ENCODE results near the gene LDAF1. TPM values are rescaled to one million over a fixed set of nuclear protein-coding genes. Genes with fewer than 3 reads are reported as not detected.
"Not testable (repeated sequence)": the region's sequence is repeated elsewhere in the genome, so short reads cannot be mapped to it uniquely, and the experiment has no call there.

The LDAF1 gene
- total RNA-seq (112 and 123 TPM in 2 replicates), polyA plus RNA-seq (31.6 and 36.3 TPM in 2 replicates), polyA minus RNA-seq (ENCODE audit: low replicate concordance) (21.5 and 29.9 TPM in 2 replicates)
- 26.1 and 28.4 TPM in 2 replicates for polyA plus RNA-seq (2012)

- Histone ChIP-seq H3K4me3 (replicated peaks in 1 of 4; ENCODE audit: control extremely low read depth in 1 of 4, insufficient read depth in 1 of 4, low read depth in 3 of 4, low read length in 4 of 4) (peak within 1 kb of the TSS; percentile 61 to 82 (median 69)), H3K9ac (ENCODE audit: insufficient read depth, low read length) (peak within 1 kb of the TSS; percentile 52), H3K9me3 (ENCODE audit: control insufficient read depth, insufficient read depth, low read depth, low read length) (no peaks in the 10 kb centered on the region), H3K27ac (ENCODE audit: insufficient read depth, low read length) (peak within 1 kb of the TSS; percentile 71), H3K79me2 (ENCODE audit: control insufficient read depth, insufficient read depth, low read length) (no peaks in the 10 kb centered on the region), H3K27me3 (ENCODE audit: control insufficient read depth, insufficient read depth, low read length) (no peaks in the 10 kb centered on the region), H3K4me1 (ENCODE audit: control insufficient read depth, extremely low read depth, insufficient read depth, low read length) (peaks cover 17% of the 10 kb centered on the region), H3K4me2 (ENCODE audit: extremely low read depth, insufficient read depth, low read length) (peak within 1 kb of the TSS; percentile 93), H2AFZ (ENCODE audit: low read length) (peak within 1 kb of the TSS; percentile 97), H3K36me3 (ENCODE audit: control insufficient read depth, insufficient read depth, low read length) (no peaks in the 10 kb centered on the region), H4K20me1 (ENCODE audit: control insufficient read depth, extremely low read depth, insufficient read depth, low read length) (no peaks in the 10 kb centered on the region)
- TF ChIP-seq EZH2 (IDR thresholded peaks at IDR 0.05; ENCODE audit: low read length, missing control alignments): no peak
- DNase-seq (ENCODE audit: low read depth in 2 of 2): peak; percentile 68 to 70
These were observed at the start of gene LDAF1 for GRCh38 chr16:21158208-21159110. Gene LDAF1 (plus strand): TSS chr16:21158674. CDS start chr16:21161183, 2,509 bp downstream.

GRCh38 chr16:21115551-21115950 lies 42.9 kb upstream of the LDAF1 start:
- not testable (repeated sequence) for H3K4me2 ChIP-seq (ENCODE audit: extremely low read depth, insufficient read depth, low read length); H3K9me3 ChIP-seq (ENCODE audit: control insufficient read depth, insufficient read depth, low read depth, low read length); H2AFZ ChIP-seq (ENCODE audit: low read length); H3K4me3 ChIP-seq (replicated peaks in 1 of 4; ENCODE audit: control extremely low read depth in 1 of 4, insufficient read depth in 1 of 4, low read depth in 3 of 4, low read length in 4 of 4); H3K9ac ChIP-seq (ENCODE audit: insufficient read depth, low read length); H3K27ac ChIP-seq (ENCODE audit: insufficient read depth, low read length); H4K20me1 ChIP-seq (ENCODE audit: control insufficient read depth, extremely low read depth, insufficient read depth, low read length); H3K4me1 ChIP-seq (ENCODE audit: control insufficient read depth, extremely low read depth, insufficient read depth, low read length); H3K79me2 ChIP-seq (ENCODE audit: control insufficient read depth, insufficient read depth, low read length); H3K36me3 ChIP-seq (ENCODE audit: control insufficient read depth, insufficient read depth, low read length); H3K27me3 ChIP-seq (ENCODE audit: control insufficient read depth, insufficient read depth, low read length); DNase-seq (ENCODE audit: low read depth in 2 of 2)

- H3K27me3 ChIP-seq (ENCODE audit: control insufficient read depth, insufficient read depth, low read length): peaks cover 2% of the 10 kb centered on the region
- no peaks in the 10 kb centered on the region for H3K9me3 ChIP-seq (ENCODE audit: control insufficient read depth, insufficient read depth, low read depth, low read length)
- no peak overlapping the region for H3K9ac ChIP-seq (ENCODE audit: insufficient read depth, low read length)
- H3K36me3 ChIP-seq (ENCODE audit: control insufficient read depth, insufficient read depth, low read length): no peaks in the 10 kb centered on the region
- H4K20me1 ChIP-seq (ENCODE audit: control insufficient read depth, extremely low read depth, insufficient read depth, low read length): no peaks in the 10 kb centered on the region
- DNase-seq (ENCODE audit: low read depth in 2 of 2): peak in 1 of 2 donors; percentile 4
- H3K79me2 ChIP-seq (ENCODE audit: control insufficient read depth, insufficient read depth, low read length): no peaks in the 10 kb centered on the region
- H2AFZ ChIP-seq (ENCODE audit: low read length): peak overlapping the region; percentile 23
- H3K4me2 ChIP-seq (ENCODE audit: extremely low read depth, insufficient read depth, low read length): peak overlapping the region; percentile 8
- H3K27ac ChIP-seq (ENCODE audit: insufficient read depth, low read length): no peak overlapping the region
- no peak overlapping the region for H3K4me3 ChIP-seq (replicated peaks in 1 of 4; ENCODE audit: control extremely low read depth in 1 of 4, insufficient read depth in 1 of 4, low read depth in 3 of 4, low read length in 4 of 4)
- no peak for TF ChIP-seq EZH2 (IDR thresholded peaks at IDR 0.05; ENCODE audit: low read length, missing control alignments)
- TF ChIP-seq CTCF (conservative IDR thresholded peaks at IDR 0.05 in 1 of 2, IDR thresholded peaks at IDR 0.05 in 1 of 2; ENCODE audit: low read depth in 1 of 2, low read length in 2 of 2): no peak
- H3K4me1 ChIP-seq (ENCODE audit: control insufficient read depth, extremely low read depth, insufficient read depth, low read length): no peaks in the 10 kb centered on the region
These were observed 42.3 kb upstream of the LDAF1 start for GRCh38 chr16:21116148-21116693.
